Esophagus muscularis mucosa (tissue), 4 donors: ENCODE measurements around the gene ZFP92. TPM values are rescaled to one million over a fixed set of nuclear protein-coding genes. Genes with fewer than 3 reads are reported as not detected.
"Not testable (repeated sequence)": the region's sequence is repeated elsewhere in the genome, so short reads cannot be mapped to it uniquely, and the experiment has no call there.

ENCODE experiments used
- DNase-seq: peaks from one replicate; pipeline ENCODE4 v3.0.0-alpha.2; 2017; ENCODE audit errors: extremely low spot score
- H3K27ac ChIP-seq, 4 donors: fragments of 200-600 bp; sonication (generic); replicated peaks in 1 of 4; 1 replicate in 3 of 4; 2 replicates in 1 of 4; pipeline ENCODE4 v1.5.1; 2016 to 2019; ENCODE audit warnings: mild to moderate bottlenecking in 1 of 4
- H3K27me3 ChIP-seq, 4 donors: fragments of 200-600 bp; sonication (generic); one replicate each; pipeline versions ENCODE4 v1.5.1 to v1.6.0; 2016 to 2019
- H3K36me3 ChIP-seq, 4 donors: fragments of 200-600 bp; sonication (generic); one replicate each; pipeline ENCODE4 v1.5.1; 2016 to 2019
- H3K4me1 ChIP-seq, 4 donors: fragments of 200-600 bp; sonication (generic); one replicate each; pipeline ENCODE4 v1.5.1; 2016 to 2019
- H3K4me3 ChIP-seq, 4 donors: fragments of 200-600 bp; sonication (generic); 1 replicate in 2 of 4; 2 replicates in 2 of 4; pipeline ENCODE4 v1.5.1; 2016 to 2019; ENCODE audit warnings: mild to moderate bottlenecking in 4 of 4, moderate library complexity in 1 of 4
- H3K9me3 ChIP-seq, 4 donors: fragments of 200-600 bp; sonication (generic); 1 replicate in 3 of 4; 2 replicates in 1 of 4; pipeline ENCODE4 v1.5.1; 2016 to 2019
- CTCF ChIP-seq, 3 experiments: fragments of 200-600 bp in 2 of 3; fragments of 450-650 bp in 1 of 3; sonication (generic) in 2 of 3; IDR thresholded peaks; one replicate each; pipeline ENCODE4 v1.5.1; 2017 to 2019; ENCODE audit warnings: antibody characterized with exemption in 3 of 3, mild to moderate bottlenecking in 2 of 3, moderate library complexity in 1 of 3
- EP300 ChIP-seq: sonication (generic); formaldehyde crosslinking; IDR thresholded peaks from one replicate; pipeline ENCODE4 v1.6.1; 2017; ENCODE audit warnings: antibody characterized with exemption
- POLR2A ChIP-seq: fragments of 450-650 bp; IDR thresholded peaks from one replicate; pipeline ENCODE4 v1.6.1; 2017; ENCODE audit warnings: antibody characterized with exemption, moderate library complexity, mild to moderate bottlenecking, low read depth
- POLR2AphosphoS5 ChIP-seq, 2 donors: sonication (generic); formaldehyde crosslinking; IDR thresholded peaks; one replicate each; pipeline ENCODE4 v1.6.1; 2017; ENCODE audit warnings: antibody characterized with exemption in 2 of 2
- whole genome bisulfite sequencing: methylation state at CpG from one replicate; pipeline ENCODE4 v1.1.5; 2018; 5-methylcytosine and 5-hydroxymethylcytosine counted together
- intact Hi-C: fragments of 100-400 bp; cut with DNase I; formaldehyde crosslinking; loops from one replicate; pipeline ENCODE4 v1.15.1; 2023
- total RNA-seq, 4 donors: library from RNA; depleted of rRNA; stranded (reverse); fragments of >200 nt; gene quantifications; one replicate each; pipeline versions ENCODE4 v1.1.0 to v1.2.1, GENCODE V29; 2016

Gene ZFP92
- total RNA-seq, 4 donors from 2014 or later, result 1.2 to 3.2 (median 2.5) TPM

- H3K27ac ChIP-seq, result no peak overlapping the region
- no peak for DNase-seq
- 84% methylated on average over 6 of the region's 6 CpGs for WGBS
- H3K9me3 ChIP-seq, result no peaks in the 10 kb centered on the region
- H3K4me1 ChIP-seq, result peaks cover 0 to 9% (median 7%) of the 10 kb centered on the region in 4 donors
- no peak overlapping the region for H3K4me3 ChIP-seq
- no peaks in the 10 kb centered on the region for H3K27me3 ChIP-seq
- intact Hi-C loops, result no loop called here
- TF ChIP-seq EP300 (no peak), POLR2A (no peak), CTCF (IDR thresholded peaks at IDR 0.05) (no peak), POLR2AphosphoS5 (IDR thresholded peaks at IDR 0.05) (no peak)
- no peaks in the 10 kb centered on the region for H3K36me3 ChIP-seq
Measured at GRCh38 chrX:153384390-153384789, 26.9 kb upstream of the ZFP92 start.

- 66% methylated on average over 2 of the region's 2 CpGs for WGBS
- H3K4me1 ChIP-seq, H3K9me3 ChIP-seq, intact Hi-C loops, H3K27ac ChIP-seq, H3K27me3 ChIP-seq, H3K4me3 ChIP-seq, H3K36me3 ChIP-seq, DNase-seq: not testable (repeated sequence)
Measured at GRCh38 chrX:153384973-153385372, 26.3 kb upstream of the ZFP92 start.

- H3K4me1 ChIP-seq, result peaks cover 0 to 9% (median 7%) of the 10 kb centered on the region in 4 donors
- no peaks in the 10 kb centered on the region for H3K9me3 ChIP-seq
- H3K27me3 ChIP-seq, result no peaks in the 10 kb centered on the region
- intact Hi-C loops, result no loop called here
- no peak overlapping the region for H3K4me3 ChIP-seq
- 70% methylated on average over 5 of the region's 5 CpGs for WGBS
- H3K27ac ChIP-seq, result no peak overlapping the region
- no peaks in the 10 kb centered on the region for H3K36me3 ChIP-seq
- TF ChIP-seq POLR2A (no peak), CTCF (IDR thresholded peaks at IDR 0.05) (no peak), POLR2AphosphoS5 (IDR thresholded peaks at IDR 0.05) (no peak), EP300 (no peak)
- DNase-seq, result no peak
Measured at GRCh38 chrX:153386097-153386496, 25.2 kb upstream of the ZFP92 start.

- TF ChIP-seq POLR2AphosphoS5 (IDR thresholded peaks at IDR 0.05) (no peak), POLR2A (no peak), CTCF (IDR thresholded peaks at IDR 0.05) (no peak), EP300 (no peak)
- DNase-seq, result no peak
- no peaks in the 10 kb centered on the region for H3K36me3 ChIP-seq
- H3K27ac ChIP-seq, result no peak overlapping the region
- 71% methylated on average over 4 of the region's 5 CpGs for WGBS
- H3K27me3 ChIP-seq, result no peaks in the 10 kb centered on the region
- intact Hi-C loops, result no loop called here
- peaks cover 0 to under 1% (median under 1%) of the 10 kb centered on the region in 4 donors for H3K4me1 ChIP-seq
- no peak overlapping the region for H3K4me3 ChIP-seq
- H3K9me3 ChIP-seq, result no peaks in the 10 kb centered on the region
Measured at GRCh38 chrX:153387345-153387744, 23.9 kb upstream of the ZFP92 start.

GRCh38 chrX:153387987-153388721, 23.1 kb upstream of the ZFP92 start:
- no peak for DNase-seq
- 82% methylated on average over 7 of the region's 10 CpGs for WGBS

More at GRCh38 chrX:153387987-153388721, 23.1 kb upstream of the ZFP92 start:
- Histone ChIP-seq H3K27ac (no peak overlapping the region), H3K27me3 (no peaks in the 10 kb centered on the region), H3K4me3 (no peak overlapping the region), H3K36me3 (no peaks in the 10 kb centered on the region), H3K9me3 (no peaks in the 10 kb centered on the region), H3K4me1 (no peaks in the 10 kb centered on the region)
- intact Hi-C loops, result no loop called here
- TF ChIP-seq CTCF (IDR thresholded peaks at IDR 0.05) (no peak), EP300 (no peak), POLR2AphosphoS5 (IDR thresholded peaks at IDR 0.05) (no peak), POLR2A (no peak)
